Neural cell (in vitro differentiated cells): ENCODE results near the gene WIPF2.

Experiments
- EP300 ChIP-seq: fragments of 450-650 bp; conservative IDR thresholded peaks from 2 replicates; pipeline ENCODE4 v1.6.1; 2014; ENCODE audit warnings: antibody characterized with exemption, mild to moderate bottlenecking, moderate library complexity; ENCODE audit not compliant: poor library complexity, severe bottlenecking
- EZH2 ChIP-seq: fragments of 200-600, 300-800 bp; shearing (Covaris generic), sonication (generic); IDR thresholded peaks from 2 replicates; pipeline ENCODE4 v1.6.1; 2014; ENCODE audit warnings: antibody characterized with exemption, low read length, borderline replicate concordance, mild to moderate bottlenecking; ENCODE audit not compliant: insufficient read depth, poor library complexity, severe bottlenecking
- MXI1 ChIP-seq: fragments of 450-650 bp; conservative IDR thresholded peaks from 2 replicates; pipeline ENCODE4 v1.6.1; 2014; ENCODE audit warnings: antibody characterized with exemption, mild to moderate bottlenecking; ENCODE audit not compliant: poor library complexity, severe bottlenecking
- POLR2AphosphoS5 ChIP-seq: IDR thresholded peaks from 2 replicates; pipeline ENCODE4 v1.6.1; 2012
- RAD21 ChIP-seq: fragments of 450-650 bp; conservative IDR thresholded peaks from 2 replicates; pipeline ENCODE4 v1.6.1; 2014; ENCODE audit warnings: antibody characterized with exemption, mild to moderate bottlenecking, moderate library complexity
- REST ChIP-seq: IDR thresholded peaks from 2 replicates; pipeline ENCODE4 v1.6.1; 2012; ENCODE audit warnings: borderline replicate concordance
- SMC3 ChIP-seq: fragments of 450-650 bp; conservative IDR thresholded peaks from 2 replicates; pipeline ENCODE4 v1.6.1; 2014; ENCODE audit warnings: antibody characterized with exemption, mild to moderate bottlenecking, moderate library complexity; ENCODE audit not compliant: poor library complexity
- TAF1 ChIP-seq: IDR thresholded peaks from 2 replicates; pipeline ENCODE4 v1.6.1; 2012; ENCODE audit warnings: low read depth
- TF ChIP-seq, protein P1 (sequence below): fragments of 450-650 bp; IDR thresholded peaks from 2 replicates; pipeline ENCODE4 v1.5.1; 2014; ENCODE audit warnings: antibody characterized with exemption, mild to moderate bottlenecking, moderate library complexity; ENCODE audit not compliant: poor library complexity, severe bottlenecking

GRCh38 chr17:40173778-40174135, 45.3 kb upstream of the WIPF2 start:
- TF ChIP-seq, protein P1, sequence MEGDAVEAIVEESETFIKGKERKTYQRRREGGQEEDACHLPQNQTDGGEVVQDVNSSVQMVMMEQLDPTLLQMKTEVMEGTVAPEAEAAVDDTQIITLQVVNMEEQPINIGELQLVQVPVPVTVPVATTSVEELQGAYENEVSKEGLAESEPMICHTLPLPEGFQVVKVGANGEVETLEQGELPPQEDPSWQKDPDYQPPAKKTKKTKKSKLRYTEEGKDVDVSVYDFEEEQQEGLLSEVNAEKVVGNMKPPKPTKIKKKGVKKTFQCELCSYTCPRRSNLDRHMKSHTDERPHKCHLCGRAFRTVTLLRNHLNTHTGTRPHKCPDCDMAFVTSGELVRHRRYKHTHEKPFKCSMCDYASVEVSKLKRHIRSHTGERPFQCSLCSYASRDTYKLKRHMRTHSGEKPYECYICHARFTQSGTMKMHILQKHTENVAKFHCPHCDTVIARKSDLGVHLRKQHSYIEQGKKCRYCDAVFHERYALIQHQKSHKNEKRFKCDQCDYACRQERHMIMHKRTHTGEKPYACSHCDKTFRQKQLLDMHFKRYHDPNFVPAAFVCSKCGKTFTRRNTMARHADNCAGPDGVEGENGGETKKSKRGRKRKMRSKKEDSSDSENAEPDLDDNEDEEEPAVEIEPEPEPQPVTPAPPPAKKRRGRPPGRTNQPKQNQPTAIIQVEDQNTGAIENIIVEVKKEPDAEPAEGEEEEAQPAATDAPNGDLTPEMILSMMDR = no peak
- no peak for TF ChIP-seq SMC3
- TF ChIP-seq POLR2AphosphoS5 = no peak
- no peak for TF ChIP-seq EZH2
- no peak for TF ChIP-seq TAF1
- no peak for TF ChIP-seq RAD21
- TF ChIP-seq REST = no peak
- TF ChIP-seq EP300 = no peak
- no peak for TF ChIP-seq MXI1
